GM23338 (cell line): ENCODE data around the gene IZUMO4. TPM values are rescaled to one million over a fixed set of nuclear protein-coding genes. Genes with fewer than 3 reads are reported as not detected.

ENCODE experiments used
- ATAC-seq: fragments of 200-7000 bp; cut with Tn5 transposase; 3 replicates; pipeline ENCODE4 v1.9.1; 2020
- DNase-seq: peaks from one replicate; pipeline ENCODE4 v3.0.0-alpha.2; 2015; ENCODE audit warnings: low spot score
- H2AFZ ChIP-seq: fragments of 200-600 bp; sonication (generic); 2 replicates; pipeline ENCODE4 v1.8.0; 2016; ENCODE audit warnings: antibody characterized with exemption, mild to moderate bottlenecking, moderate library complexity
- H3F3A ChIP-seq: fragments of 200-600 bp; sonication (generic); replicated peaks from 2 replicates; pipeline ENCODE4 v1.8.0; 2017; ENCODE audit warnings: antibody characterized with exemption, mixed run types, low read depth
- H3K27ac ChIP-seq: fragments of 200-600 bp; sonication (generic); 2 replicates; pipeline ENCODE4 v1.6.1; 2016; ENCODE audit warnings: low read depth
- H3K27me3 ChIP-seq: fragments of 200-600 bp; sonication (generic); 2 replicates; pipeline ENCODE4 v1.8.0; 2016; ENCODE audit warnings: mild to moderate bottlenecking, mixed run types, moderate library complexity; ENCODE audit not compliant: insufficient read depth
- H3K36me3 ChIP-seq: fragments of 200-600 bp; sonication (generic); 2 replicates; pipeline ENCODE4 v1.8.0; 2016; ENCODE audit warnings: mild to moderate bottlenecking; ENCODE audit not compliant: insufficient read depth
- H3K4me1 ChIP-seq: fragments of 200-600 bp; sonication (generic); 2 replicates; pipeline ENCODE4 v1.8.0; 2016; ENCODE audit warnings: mild to moderate bottlenecking, moderate library complexity; ENCODE audit not compliant: insufficient read depth
- H3K4me2 ChIP-seq: fragments of 200-600 bp; sonication (generic); 2 replicates; pipeline ENCODE4 v1.7.1; 2017; ENCODE audit warnings: mixed run types
- H3K4me3 ChIP-seq: fragments of 200-600 bp; sonication (generic); 2 replicates; pipeline ENCODE4 v1.6.1; 2016; ENCODE audit warnings: mixed run types
- H3K79me2 ChIP-seq: fragments of 200-600 bp; sonication (generic); replicated peaks from 2 replicates; pipeline ENCODE4 v1.8.0; 2017; ENCODE audit warnings: mild to moderate bottlenecking; ENCODE audit not compliant: insufficient read depth
- H3K9me2 ChIP-seq: fragments of 200-600 bp; sonication (generic); 2 replicates; pipeline ENCODE4 v1.8.0; 2017; ENCODE audit not compliant: insufficient read depth
- H4K20me1 ChIP-seq: fragments of 200-600 bp; sonication (generic); replicated peaks from 2 replicates; pipeline ENCODE4 v1.8.0; 2017; ENCODE audit warnings: mild to moderate bottlenecking; ENCODE audit not compliant: insufficient read depth
- H3K27ac Mint-ChIP-seq: 2 replicates; pipeline ENCODE4 v1.8.0; 2020; ENCODE audit warnings: inconsistent platforms, mild to moderate bottlenecking, moderate library complexity, mixed read lengths
- H3K27me3 Mint-ChIP-seq: 3 replicates; pipeline ENCODE4 v1.8.0; 2022; ENCODE audit warnings: low read depth, mild to moderate bottlenecking, moderate library complexity, mixed read lengths, inconsistent platforms; ENCODE audit not compliant: insufficient read depth, poor library complexity
- H3K36me3 Mint-ChIP-seq: 3 replicates; pipeline ENCODE4 v1.8.0; 2021; ENCODE audit warnings: low read depth, mild to moderate bottlenecking, inconsistent platforms, moderate library complexity, mixed read lengths
- H3K4me1 Mint-ChIP-seq: 3 replicates; pipeline ENCODE4 v1.8.0; 2020; ENCODE audit warnings: mild to moderate bottlenecking, inconsistent platforms, mixed read lengths
- H3K4me3 Mint-ChIP-seq: 3 replicates; pipeline ENCODE4 v1.8.0; 2021; ENCODE audit warnings: moderate library complexity, mild to moderate bottlenecking, inconsistent platforms, mixed read lengths
- H3K9me3 Mint-ChIP-seq: 3 replicates; pipeline ENCODE4 v1.8.0; 2020; ENCODE audit warnings: moderate library complexity, mild to moderate bottlenecking, inconsistent platforms, mixed read lengths
- CREB1 ChIP-seq: fragments of 250-450 bp; sonication (Bioruptor Pico); IDR thresholded peaks from 2 replicates; pipeline ENCODE4 v1.5.0; 2020; ENCODE audit warnings: low read depth, mild to moderate bottlenecking, moderate library complexity
- CTCF ChIP-seq, 2 experiments: fragments of 200-600 bp in 1 of 2; sonication (generic) in 1 of 2; conservative IDR thresholded peaks; 2 replicates each; pipeline versions ENCODE4 v1.5.1 to v1.6.1; 2016 to 2017; ENCODE audit warnings: antibody characterized with exemption in 2 of 2, low read depth in 2 of 2, mild to moderate bottlenecking in 2 of 2, moderate library complexity in 1 of 2
- ETS1 ChIP-seq: IDR thresholded peaks from 2 replicates; pipeline ENCODE4 v1.6.1; 2016; ENCODE audit warnings: antibody characterized with exemption
- EZH2 ChIP-seq: fragments of 200-600 bp; sonication (generic); IDR thresholded peaks from one replicate; pipeline ENCODE4 v1.8.0; 2017; ENCODE audit warnings: antibody characterized with exemption, mild to moderate bottlenecking, low read depth; ENCODE audit not compliant: unreplicated experiment
- EZH2phosphoT487 ChIP-seq: fragments of 200-600 bp; sonication (generic); IDR thresholded peaks from one replicate; pipeline ENCODE4 v1.8.1; 2018; ENCODE audit warnings: antibody characterized with exemption; ENCODE audit not compliant: unreplicated experiment
- JUNB ChIP-seq: IDR thresholded peaks from one replicate; pipeline ENCODE4 v1.6.1; 2016; ENCODE audit warnings: antibody characterized with exemption; ENCODE audit not compliant: unreplicated experiment
- NANOG ChIP-seq: IDR thresholded peaks from 2 replicates; pipeline ENCODE4 v1.6.1; 2016; ENCODE audit warnings: antibody characterized with exemption, borderline replicate concordance
- POLR2AphosphoS5 ChIP-seq: IDR thresholded peaks from 2 replicates; pipeline ENCODE4 v1.6.1; 2016; ENCODE audit warnings: antibody characterized with exemption, low read depth
- REST ChIP-seq: IDR thresholded peaks from one replicate; pipeline ENCODE4 v1.6.1; 2018; ENCODE audit warnings: antibody characterized with exemption; ENCODE audit not compliant: unreplicated experiment
- STAT1 ChIP-seq: IDR thresholded peaks from one replicate; pipeline ENCODE4 v1.6.1; 2016; ENCODE audit warnings: antibody characterized with exemption; ENCODE audit not compliant: unreplicated experiment
- ZNF114 ChIP-seq: fragments of 250-450 bp; sonication (Bioruptor Pico); IDR thresholded peaks from 2 replicates; pipeline ENCODE4 v1.5.0; 2020; ENCODE audit warnings: mild to moderate bottlenecking, moderate library complexity
- ZNF331 ChIP-seq: fragments of 250-450 bp; sonication (Bioruptor Pico); IDR thresholded peaks from 2 replicates; pipeline ENCODE4 v1.5.0; 2020; ENCODE audit warnings: low read depth, mild to moderate bottlenecking, moderate library complexity
- ZNF462 ChIP-seq: fragments of 250-450 bp; sonication (Bioruptor Pico); IDR thresholded peaks from 2 replicates; pipeline ENCODE4 v1.5.0; 2020; ENCODE audit warnings: mild to moderate bottlenecking, moderate library complexity
- polyA plus RNA-seq: library from polyadenylated mRNA; unstranded; fragments of >200 nt; fragmentation: Nextera tagmentation; extraction: Ambion mirVana; gene quantifications from 2 replicates; pipeline ENCODE4 v1.2.1, GENCODE V29; 2016
- total RNA-seq: library from RNA; depleted of rRNA; stranded (reverse); fragments of >200 nt; shearing (Covaris generic); gene quantifications from 2 replicates; pipeline ENCODE4 v1.2.3, GENCODE V29; 2014

IZUMO4 gene
- total and polyA plus RNA-seq, 2 experiments from 2014 or later = 0.57 to 2.2 TPM

DNA sequence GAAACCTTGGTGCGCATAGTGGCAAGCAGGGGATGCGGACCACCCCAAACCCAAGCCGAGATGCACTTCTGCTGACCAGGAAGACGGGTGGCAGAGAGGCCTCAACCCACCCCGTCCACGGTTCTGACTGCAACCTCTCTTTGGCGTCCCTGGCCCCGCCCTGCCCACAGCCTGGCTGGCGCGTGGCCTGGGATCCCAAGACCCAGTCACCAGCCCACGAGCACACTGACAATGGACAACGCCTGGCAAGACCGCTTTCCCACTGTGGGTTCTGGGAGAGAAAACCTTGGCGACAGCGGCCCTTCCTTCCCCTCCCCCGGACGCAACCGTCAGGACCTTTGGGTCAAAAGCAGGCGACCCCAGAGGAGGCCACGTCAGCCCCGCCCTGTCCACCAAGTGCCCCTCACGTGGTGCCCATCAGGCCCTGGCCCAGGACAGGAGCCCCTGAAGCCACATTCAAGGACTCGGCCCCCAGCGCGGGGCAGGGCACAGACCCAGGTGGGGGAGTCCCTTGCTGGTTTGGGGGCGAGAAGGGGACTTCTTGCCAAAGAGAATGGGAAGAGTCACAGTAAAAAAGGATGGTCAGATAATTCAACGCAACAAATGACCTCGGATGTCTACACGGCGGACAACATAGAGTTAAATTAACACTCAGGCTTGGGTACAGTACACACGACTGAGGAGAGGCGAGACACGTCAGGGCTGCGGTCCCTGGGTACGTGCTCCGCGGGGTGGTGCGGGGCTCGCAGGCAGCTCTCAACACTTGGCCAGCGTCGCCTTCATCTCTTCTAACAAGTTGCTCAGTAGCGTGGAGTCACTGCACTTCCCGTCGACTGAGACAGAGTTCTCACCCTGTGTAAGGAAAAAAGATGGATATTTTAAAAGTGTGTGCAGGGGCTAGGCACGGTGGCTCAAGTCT lies 5.0 kb downstream of the IZUMO4 start:
- Mint-ChIP-seq H3K36me3 (peaks cover 52% of the 10 kb centered on the region), H3K4me3 (no peak overlapping the region), H3K9me3 (peaks cover 23% of the 10 kb centered on the region), H3K4me1 (peaks cover 2% of the 10 kb centered on the region; the same call in 1 of the 3 replicates), H3K27ac (no peak overlapping the region), H3K27me3 (peaks cover 11% of the 10 kb centered on the region)
- Histone ChIP-seq H3K4me3 (no peak overlapping the region), H3K4me1 (no peaks in the 10 kb centered on the region; the same call in 1 of the 2 replicates), H3K27ac (no peak overlapping the region), H3K79me2 (peaks cover 16% of the 10 kb centered on the region), H3K4me2 (no peak overlapping the region), H2AFZ (no peak overlapping the region), H3K9me2 (no peaks in the 10 kb centered on the region), H4K20me1 (peaks cover 5% of the 10 kb centered on the region), H3F3A (peaks cover 16% of the 10 kb centered on the region; the same call in 1 of the 2 replicates), H3K36me3 (peaks cover 13% of the 10 kb centered on the region), H3K27me3 (no peaks in the 10 kb centered on the region)
- ATAC-seq = no peak
- no peak for DNase-seq
- TF ChIP-seq POLR2AphosphoS5 (no peak), ETS1 (no peak), NANOG (no peak), EZH2 (no peak), ZNF462 (CRISPR knock-in tag) (no peak), CTCF (conservative IDR thresholded peaks at IDR 0.05; ENCODE audit: low read depth in 2 of 2) (no peak), EZH2phosphoT487 (no peak), JUNB (no peak), REST (no peak), ZNF114 (no peak), CREB1 (no peak), STAT1 (no peak), ZNF331 (CRISPR knock-in tag) (no peak)
